HL-60 (cell line): ENCODE data around the gene LAMA3.

Experiments used
- CTCF ChIP-seq: IDR thresholded peaks from one replicate; pipeline ENCODE4 v1.5.1; 2011; ENCODE audit warnings: low read length, control low read depth, inconsistent platforms; ENCODE audit not compliant: insufficient read depth
- GABPA ChIP-seq: IDR thresholded peaks from 2 replicates; pipeline ENCODE4 v1.6.1; 2012; ENCODE audit warnings: low read depth
- POLR2AphosphoS5 ChIP-seq: IDR thresholded peaks from 2 replicates; pipeline ENCODE4 v1.6.1; 2012; ENCODE audit warnings: low read depth
- SPI1 ChIP-seq: IDR thresholded peaks from 2 replicates; pipeline ENCODE4 v1.6.1; 2012; ENCODE audit warnings: low read depth, mild to moderate bottlenecking, borderline replicate concordance
- TF ChIP-seq, protein P1 (sequence below): IDR thresholded peaks from 2 replicates; pipeline ENCODE4 v1.6.1; 2012; ENCODE audit warnings: low read depth; ENCODE audit not compliant: insufficient replicate concordance

- TF ChIP-seq CTCF (no peak), POLR2AphosphoS5 (no peak), SPI1 (no peak), GABPA (no peak)
- TF ChIP-seq, protein P1, sequence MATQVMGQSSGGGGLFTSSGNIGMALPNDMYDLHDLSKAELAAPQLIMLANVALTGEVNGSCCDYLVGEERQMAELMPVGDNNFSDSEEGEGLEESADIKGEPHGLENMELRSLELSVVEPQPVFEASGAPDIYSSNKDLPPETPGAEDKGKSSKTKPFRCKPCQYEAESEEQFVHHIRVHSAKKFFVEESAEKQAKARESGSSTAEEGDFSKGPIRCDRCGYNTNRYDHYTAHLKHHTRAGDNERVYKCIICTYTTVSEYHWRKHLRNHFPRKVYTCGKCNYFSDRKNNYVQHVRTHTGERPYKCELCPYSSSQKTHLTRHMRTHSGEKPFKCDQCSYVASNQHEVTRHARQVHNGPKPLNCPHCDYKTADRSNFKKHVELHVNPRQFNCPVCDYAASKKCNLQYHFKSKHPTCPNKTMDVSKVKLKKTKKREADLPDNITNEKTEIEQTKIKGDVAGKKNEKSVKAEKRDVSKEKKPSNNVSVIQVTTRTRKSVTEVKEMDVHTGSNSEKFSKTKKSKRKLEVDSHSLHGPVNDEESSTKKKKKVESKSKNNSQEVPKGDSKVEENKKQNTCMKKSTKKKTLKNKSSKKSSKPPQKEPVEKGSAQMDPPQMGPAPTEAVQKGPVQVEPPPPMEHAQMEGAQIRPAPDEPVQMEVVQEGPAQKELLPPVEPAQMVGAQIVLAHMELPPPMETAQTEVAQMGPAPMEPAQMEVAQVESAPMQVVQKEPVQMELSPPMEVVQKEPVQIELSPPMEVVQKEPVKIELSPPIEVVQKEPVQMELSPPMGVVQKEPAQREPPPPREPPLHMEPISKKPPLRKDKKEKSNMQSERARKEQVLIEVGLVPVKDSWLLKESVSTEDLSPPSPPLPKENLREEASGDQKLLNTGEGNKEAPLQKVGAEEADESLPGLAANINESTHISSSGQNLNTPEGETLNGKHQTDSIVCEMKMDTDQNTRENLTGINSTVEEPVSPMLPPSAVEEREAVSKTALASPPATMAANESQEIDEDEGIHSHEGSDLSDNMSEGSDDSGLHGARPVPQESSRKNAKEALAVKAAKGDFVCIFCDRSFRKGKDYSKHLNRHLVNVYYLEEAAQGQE = peak; percentile 86
These were observed 24.6 kb upstream of the LAMA3 start for GRCh38 chr18:23664674-23665073.
